HepG2 (cell line): ENCODE results near the gene LY6G5B. TPM values are rescaled to one million over a fixed set of nuclear protein-coding genes. Genes with fewer than 3 reads are reported as not detected.

Source experiments
- CAMTA2 ChIP-seq: sonication (generic); formaldehyde crosslinking; IDR thresholded peaks from 2 replicates; pipeline ENCODE4 v1.4.0; 2020; ENCODE audit warnings: mild to moderate bottlenecking, missing genetic modification reagents, borderline replicate concordance
- CHD2 ChIP-seq: IDR thresholded peaks from 2 replicates; pipeline ENCODE4 v1.6.1; 2011; ENCODE audit warnings: low read depth, low read length, improper control_type of control experiment
- KMT2B ChIP-seq: IDR thresholded peaks from 2 replicates; pipeline ENCODE4 v1.6.1; 2016; ENCODE audit warnings: missing genetic modification reagents, missing compliant biosample characterization
- MTF2 ChIP-seq: sonication (generic); formaldehyde crosslinking; IDR thresholded peaks from 2 replicates; pipeline ENCODE4 v1.5.0; 2020; ENCODE audit warnings: missing genetic modification reagents, borderline replicate concordance
- RFX3 ChIP-seq: IDR thresholded peaks from 2 replicates; pipeline ENCODE4 v1.6.1; 2016; ENCODE audit warnings: missing biosample characterization, missing genetic modification reagents
- SMARCC2 ChIP-seq: fragments of 450-650 bp; IDR thresholded peaks from 2 replicates; pipeline ENCODE4 v1.6.1; 2017; ENCODE audit warnings: antibody characterized with exemption, mild to moderate bottlenecking
- STAT5B ChIP-seq: sonication (generic); formaldehyde crosslinking; IDR thresholded peaks from 2 replicates; pipeline ENCODE4 v1.4.0; 2020; ENCODE audit warnings: missing genetic modification reagents
- TSC22D2 ChIP-seq: sonication (generic); formaldehyde crosslinking; IDR thresholded peaks from 2 replicates; pipeline ENCODE4 v1.5.1; 2020; ENCODE audit warnings: missing genetic modification reagents, mild to moderate bottlenecking, borderline replicate concordance
- ZBTB1 ChIP-seq: sonication (generic); formaldehyde crosslinking; IDR thresholded peaks from 2 replicates; pipeline ENCODE4 v1.4.0; 2020; ENCODE audit warnings: missing genetic modification reagents, borderline replicate concordance
- ZBTB21 ChIP-seq: sonication (generic); formaldehyde crosslinking; IDR thresholded peaks from 2 replicates; pipeline ENCODE4 v1.4.0; 2020; ENCODE audit warnings: missing genetic modification reagents
- ZBTB39 ChIP-seq: sonication (generic); formaldehyde crosslinking; IDR thresholded peaks from 2 replicates; pipeline ENCODE4 v1.5.0; 2020; ENCODE audit warnings: missing genetic modification reagents
- ZBTB8A ChIP-seq: sonication (generic); formaldehyde crosslinking; IDR thresholded peaks from 2 replicates; pipeline ENCODE4 v1.4.0; 2020; ENCODE audit warnings: mild to moderate bottlenecking, low read depth, missing genetic modification reagents, borderline replicate concordance
- ZKSCAN1 ChIP-seq: fragments of 150-350 bp; IDR thresholded peaks from 2 replicates; pipeline ENCODE4 v1.6.1; 2014; ENCODE audit warnings: low read length
- ZNF17 ChIP-seq: sonication (generic); formaldehyde crosslinking; IDR thresholded peaks from 2 replicates; pipeline ENCODE4 v1.5.0; 2020; ENCODE audit warnings: mild to moderate bottlenecking, missing genetic modification reagents
- ZNF224 ChIP-seq: sonication (generic); formaldehyde crosslinking; IDR thresholded peaks from 2 replicates; pipeline ENCODE4 v1.5.0; 2020; ENCODE audit warnings: mild to moderate bottlenecking, missing genetic modification reagents
- ZNF431 ChIP-seq: sonication (generic); formaldehyde crosslinking; IDR thresholded peaks from 2 replicates; pipeline ENCODE4 v1.9.0; 2022; ENCODE audit warnings: missing genetic modification reagents, low read depth, mild to moderate bottlenecking, borderline replicate concordance
- ZNF557 ChIP-seq: sonication (generic); formaldehyde crosslinking; IDR thresholded peaks from 2 replicates; pipeline ENCODE4 v1.4.0; 2020; ENCODE audit warnings: missing genetic modification reagents
- ZNF563 ChIP-seq: sonication (generic); formaldehyde crosslinking; IDR thresholded peaks from 2 replicates; pipeline ENCODE4 v1.8.0; 2022; ENCODE audit warnings: mild to moderate bottlenecking, moderate library complexity, missing genetic modification reagents
- ZNF672 ChIP-seq: sonication (generic); formaldehyde crosslinking; IDR thresholded peaks from 2 replicates; pipeline ENCODE4 v1.8.1; 2022; ENCODE audit warnings: missing genetic modification reagents
- ZSCAN29 ChIP-seq: sonication (generic); formaldehyde crosslinking; conservative IDR thresholded peaks from 2 replicates; pipeline ENCODE4 v1.4.0; 2020; ENCODE audit warnings: mild to moderate bottlenecking, missing genetic modification reagents
- polyA plus RNA-seq, 8 experiments: library from polyadenylated mRNA; depleted of rRNA in 3 of 8; stranded (reverse) in 7 of 8; unstranded in 1 of 8; fragments of >200 nt; fragmentation: Illumina TruSeq in 4 of 8; extraction: Trizol in 4 of 8; gene quantifications; 2 replicates each; pipeline versions ENCODE4 v1.2.1 to v1.2.3, GENCODE V29; 2011 to 2016; ENCODE audit warnings: low read depth in 4 of 8, missing spikeins in 1 of 8, mixed read lengths in 1 of 8; ENCODE audit not compliant: insufficient read depth in 1 of 8
- total RNA-seq, 5 experiments: library from RNA; depleted of rRNA; stranded (reverse); fragments of >200 nt; fragmentation: Illumina TruSeq; extraction: Trizol; gene quantifications; 2 replicates each; pipeline ENCODE4 v1.2.3, GENCODE V29; 2016; ENCODE audit warnings: low read depth in 1 of 5
- TF ChIP-seq, protein P1 (sequence below): sonication (generic); formaldehyde crosslinking; IDR thresholded peaks from 2 replicates; pipeline ENCODE4 v1.4.0; 2020; ENCODE audit warnings: mild to moderate bottlenecking, missing genetic modification reagents
- TF ChIP-seq, protein P2 (sequence below): sonication (generic); formaldehyde crosslinking; IDR thresholded peaks from 2 replicates; pipeline ENCODE4 v1.5.0; 2020; ENCODE audit warnings: missing genetic modification reagents, mild to moderate bottlenecking, borderline replicate concordance

LY6G5B gene
- total and polyA plus RNA-seq, 2 of the 13 experiments (the other 11 are each of a cell fraction or from before 2014, with no cell fraction given) = 7.8 to 15.7 TPM

- TF ChIP-seq, protein P1, sequence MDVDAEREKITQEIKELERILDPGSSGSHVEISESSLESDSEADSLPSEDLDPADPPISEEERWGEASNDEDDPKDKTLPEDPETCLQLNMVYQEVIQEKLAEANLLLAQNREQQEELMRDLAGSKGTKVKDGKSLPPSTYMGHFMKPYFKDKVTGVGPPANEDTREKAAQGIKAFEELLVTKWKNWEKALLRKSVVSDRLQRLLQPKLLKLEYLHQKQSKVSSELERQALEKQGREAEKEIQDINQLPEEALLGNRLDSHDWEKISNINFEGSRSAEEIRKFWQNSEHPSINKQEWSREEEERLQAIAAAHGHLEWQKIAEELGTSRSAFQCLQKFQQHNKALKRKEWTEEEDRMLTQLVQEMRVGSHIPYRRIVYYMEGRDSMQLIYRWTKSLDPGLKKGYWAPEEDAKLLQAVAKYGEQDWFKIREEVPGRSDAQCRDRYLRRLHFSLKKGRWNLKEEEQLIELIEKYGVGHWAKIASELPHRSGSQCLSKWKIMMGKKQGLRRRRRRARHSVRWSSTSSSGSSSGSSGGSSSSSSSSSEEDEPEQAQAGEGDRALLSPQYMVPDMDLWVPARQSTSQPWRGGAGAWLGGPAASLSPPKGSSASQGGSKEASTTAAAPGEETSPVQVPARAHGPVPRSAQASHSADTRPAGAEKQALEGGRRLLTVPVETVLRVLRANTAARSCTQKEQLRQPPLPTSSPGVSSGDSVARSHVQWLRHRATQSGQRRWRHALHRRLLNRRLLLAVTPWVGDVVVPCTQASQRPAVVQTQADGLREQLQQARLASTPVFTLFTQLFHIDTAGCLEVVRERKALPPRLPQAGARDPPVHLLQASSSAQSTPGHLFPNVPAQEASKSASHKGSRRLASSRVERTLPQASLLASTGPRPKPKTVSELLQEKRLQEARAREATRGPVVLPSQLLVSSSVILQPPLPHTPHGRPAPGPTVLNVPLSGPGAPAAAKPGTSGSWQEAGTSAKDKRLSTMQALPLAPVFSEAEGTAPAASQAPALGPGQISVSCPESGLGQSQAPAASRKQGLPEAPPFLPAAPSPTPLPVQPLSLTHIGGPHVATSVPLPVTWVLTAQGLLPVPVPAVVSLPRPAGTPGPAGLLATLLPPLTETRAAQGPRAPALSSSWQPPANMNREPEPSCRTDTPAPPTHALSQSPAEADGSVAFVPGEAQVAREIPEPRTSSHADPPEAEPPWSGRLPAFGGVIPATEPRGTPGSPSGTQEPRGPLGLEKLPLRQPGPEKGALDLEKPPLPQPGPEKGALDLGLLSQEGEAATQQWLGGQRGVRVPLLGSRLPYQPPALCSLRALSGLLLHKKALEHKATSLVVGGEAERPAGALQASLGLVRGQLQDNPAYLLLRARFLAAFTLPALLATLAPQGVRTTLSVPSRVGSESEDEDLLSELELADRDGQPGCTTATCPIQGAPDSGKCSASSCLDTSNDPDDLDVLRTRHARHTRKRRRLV (CRISPR knock-in tag) = peak; percentile 99
- TF ChIP-seq ZBTB39 (no peak; the same call in 1 of the 2 replicates), ZBTB8A (CRISPR knock-in tag) (no peak), CAMTA2 (no peak), ZSCAN29 (CRISPR knock-in tag) (0 out of 2 replicates have a peak, but pooled peaks have one; percentile 62), KMT2B (no peak), STAT5B (CRISPR knock-in tag) (no peak), ZBTB1 (CRISPR knock-in tag) (no peak), CHD2 (no peak), TSC22D2 (CRISPR knock-in tag) (no peak), ZNF672 (CRISPR knock-in tag) (no peak), ZBTB21 (CRISPR knock-in tag) (peak; percentile 58; the same call in 1 of the 2 replicates), RFX3 (CRISPR knock-in tag) (no peak), ZNF431 (CRISPR knock-in tag) (no peak; the same call in 1 of the 2 replicates), ZNF557 (CRISPR knock-in tag) (no peak; the same call in 1 of the 2 replicates), ZKSCAN1 (no peak), ZNF563 (CRISPR knock-in tag) (peak; percentile 46; the same call in 1 of the 2 replicates), MTF2 (0 out of 2 replicates have a peak, but pooled peaks have one; percentile 67), ZNF17 (CRISPR knock-in tag) (no peak), ZNF224 (no peak), SMARCC2 (no peak)
- TF ChIP-seq, protein P2, sequence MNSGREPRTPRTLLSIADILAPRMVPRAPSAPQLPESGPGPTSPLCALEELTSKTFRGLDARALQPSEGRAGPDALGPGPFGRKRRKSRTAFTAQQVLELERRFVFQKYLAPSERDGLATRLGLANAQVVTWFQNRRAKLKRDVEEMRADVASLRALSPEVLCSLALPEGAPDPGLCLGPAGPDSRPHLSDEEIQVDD (CRISPR knock-in tag) = 0 out of 2 replicates have a peak, but pooled peaks have one; percentile 25
These were observed 4.8 kb upstream of the LY6G5B start, which contains the start of gene GPANK1 (continued) for GRCh38 chr6:31664790-31665500.
